GM18951 (cell line): ENCODE data around the gene BRME1.

Experiments
- POLR2A ChIP-seq: IDR thresholded peaks from 4 replicates; pipeline ENCODE4 v1.6.1; 2011; ENCODE audit warnings: mild to moderate bottlenecking; ENCODE audit not compliant: insufficient read length, insufficient read depth; ENCODE audit errors: extremely low read depth
- in situ Hi-C: fragments of 300-500 bp; cut with MboI; formaldehyde crosslinking; loops from one replicate; pipeline ENCODE4 v1.12.0; 2022; ENCODE audit warnings: low sequenced_read_pairs, mixed read lengths, inconsistent platforms; ENCODE audit not compliant: unreplicated experiment

The BRME1 gene

GRCh38 chr19:13920524-13920923 is 14.6 kb upstream of the BRME1 start:
- no peak for TF ChIP-seq POLR2A
- in situ Hi-C loops: no loop called here

- TF ChIP-seq POLR2A: no peak
- in situ Hi-C loops: no loop called here
Observed at GRCh38 chr19:13918726-13919411, 13.0 kb upstream of the BRME1 start.

GRCh38 chr19:13917888-13918406 is 12.0 kb upstream of the BRME1 start:
- TF ChIP-seq POLR2A: no peak
- in situ Hi-C loops: no loop called here

- no peak for TF ChIP-seq POLR2A
- in situ Hi-C loops: no loop called here
Observed at GRCh38 chr19:13914777-13915176, 8.9 kb upstream of the BRME1 start.

GRCh38 chr19:13913352-13913751 is 7.4 kb upstream of the BRME1 start:
- TF ChIP-seq POLR2A: no peak
- in situ Hi-C loops: no loop called here

GRCh38 chr19:13909430-13909829 is 3.5 kb upstream of the BRME1 start:
- in situ Hi-C loops: no loop called here
- TF ChIP-seq POLR2A: no peak

- in situ Hi-C loops: no loop called here
- TF ChIP-seq POLR2A: no peak
Observed at GRCh38 chr19:13908674-13909073, 2.8 kb upstream of the BRME1 start.

- in situ Hi-C loops: no loop called here
- no peak for TF ChIP-seq POLR2A
Observed at GRCh38 chr19:13906910-13907309, 993 bp upstream of the BRME1 start.

GRCh38 chr19:13906521-13906904 is 596 bp upstream of the BRME1 start:
- in situ Hi-C loops: no loop called here
- no peak for TF ChIP-seq POLR2A

- TF ChIP-seq POLR2A: no peak
Observed at GRCh38 chr19:13902993-13903555, 2.8 kb downstream of the BRME1 start.

GRCh38 chr19:13899912-13900584 is 5.9 kb downstream of the BRME1 start:
- no peak for TF ChIP-seq POLR2A
- in situ Hi-C loops: no loop called here

More at GRCh38 chr19:13902993-13903555, 2.8 kb downstream of the BRME1 start:
- in situ Hi-C loops: no loop called here

GRCh38 chr19:13899393-13899792 is 6.5 kb downstream of the BRME1 start:
- in situ Hi-C loops: no loop called here
- no peak for TF ChIP-seq POLR2A

GRCh38 chr19:13896227-13896626 is 9.7 kb downstream of the BRME1 start:
- in situ Hi-C loops: no loop called here
- TF ChIP-seq POLR2A: no peak

GRCh38 chr19:13894552-13894951 is 11.4 kb downstream of the BRME1 start:
- in situ Hi-C loops: no loop called here
- TF ChIP-seq POLR2A: no peak

GRCh38 chr19:13892870-13893269 is 13.0 kb downstream of the BRME1 start:
- in situ Hi-C loops: no loop called here

More at GRCh38 chr19:13892870-13893269, 13.0 kb downstream of the BRME1 start:
- TF ChIP-seq POLR2A: no peak
